Fibroblast of lung (primary cell): ENCODE data around the gene SLC41A1. TPM values are rescaled to one million over a fixed set of nuclear protein-coding genes. Genes with fewer than 3 reads are reported as not detected.

Source experiments
- DNase-seq, 2 donors: peaks; one replicate each; pipeline versions ENCODE4 v3.0.0 to v3.0.0-alpha.2; 2010; ENCODE audit warnings: low read depth in 2 of 2
- H2AFZ ChIP-seq: 2 replicates; pipeline ENCODE4 v1.5.1; 2012; ENCODE audit warnings: low read length, control low read depth, inconsistent platforms
- H3K27ac ChIP-seq: 2 replicates; pipeline ENCODE4 v1.5.1; 2011; ENCODE audit warnings: low read length, control low read depth; ENCODE audit not compliant: insufficient read depth
- H3K27me3 ChIP-seq: 2 replicates; pipeline ENCODE4 v1.5.1; 2011; ENCODE audit warnings: mild to moderate bottlenecking, low read length; ENCODE audit not compliant: control insufficient read depth, insufficient read depth
- H3K36me3 ChIP-seq: 2 replicates; pipeline ENCODE4 v1.5.1; 2011; ENCODE audit warnings: low read length; ENCODE audit not compliant: control insufficient read depth, insufficient read depth
- H3K4me1 ChIP-seq: 2 replicates; pipeline ENCODE4 v1.5.1; 2011; ENCODE audit warnings: low read length; ENCODE audit not compliant: control insufficient read depth, insufficient read depth; ENCODE audit errors: extremely low read depth
- H3K4me2 ChIP-seq: 2 replicates; pipeline ENCODE4 v1.5.1; 2011; ENCODE audit warnings: low read length, control low read depth; ENCODE audit not compliant: insufficient read depth; ENCODE audit errors: extremely low read depth
- H3K4me3 ChIP-seq, 4 experiments: fragments of 200-600 bp in 1 of 4; sonication (generic) in 1 of 4; replicated peaks in 1 of 4; 2 replicates each; pipeline ENCODE4 v1.5.1; 2011 to 2016; ENCODE audit warnings: low read length in 4 of 4, low read depth in 3 of 4, mild to moderate bottlenecking in 3 of 4, control low read depth in 2 of 4, inconsistent platforms in 1 of 4, mixed read lengths in 1 of 4; ENCODE audit not compliant: insufficient read depth in 1 of 4; ENCODE audit errors: control extremely low read depth in 1 of 4
- H3K79me2 ChIP-seq: 2 replicates; pipeline ENCODE4 v1.5.1; 2012; ENCODE audit warnings: mild to moderate bottlenecking, low read length, inconsistent platforms; ENCODE audit not compliant: control insufficient read depth, insufficient read depth
- H3K9ac ChIP-seq: 2 replicates; pipeline ENCODE4 v1.5.1; 2011; ENCODE audit warnings: mild to moderate bottlenecking, low read length, control low read depth; ENCODE audit not compliant: insufficient read depth
- H3K9me3 ChIP-seq: 2 replicates; pipeline ENCODE4 v1.5.1; 2012; ENCODE audit warnings: low read depth, low read length; ENCODE audit not compliant: control insufficient read depth, insufficient read depth
- H4K20me1 ChIP-seq: 2 replicates; pipeline ENCODE4 v1.5.1; 2011; ENCODE audit warnings: low read length; ENCODE audit not compliant: control insufficient read depth, insufficient read depth; ENCODE audit errors: extremely low read depth
- CTCF ChIP-seq, 2 donors: IDR thresholded peaks in 1 of 2; conservative IDR thresholded peaks in 1 of 2; 1 replicate in 1 of 2; 2 replicates in 1 of 2; pipeline ENCODE4 v1.5.1; 2011 to 2012; ENCODE audit warnings: low read length in 2 of 2, control low read depth in 1 of 2, inconsistent platforms in 1 of 2, low read depth in 1 of 2, mild to moderate bottlenecking in 1 of 2
- EZH2 ChIP-seq: IDR thresholded peaks from 2 replicates; pipeline ENCODE4 v1.5.1; 2012; ENCODE audit warnings: low read length, control low read depth, mild to moderate bottlenecking; ENCODE audit errors: missing control alignments
- polyA plus RNA-seq, 2 donors: library from polyadenylated mRNA; depleted of rRNA in 1 of 2; stranded (reverse) in 1 of 2; unstranded in 1 of 2; fragments of >200 nt; gene quantifications; 2 replicates each; pipeline ENCODE4 v1.2.1, GENCODE V29; 2011 to 2012; ENCODE audit warnings: missing spikeins in 1 of 2
- total RNA-seq: library from RNA; depleted of rRNA; stranded (reverse); fragments of >200 nt; gene quantifications from 2 replicates; pipeline ENCODE4 v1.2.1, GENCODE V29; 2014

Gene SLC41A1
- total and polyA plus RNA-seq, 2 donors (not counting 1 experiment from before 2014, with no cell fraction given), result 24.6 to 28.9 TPM

DNA sequence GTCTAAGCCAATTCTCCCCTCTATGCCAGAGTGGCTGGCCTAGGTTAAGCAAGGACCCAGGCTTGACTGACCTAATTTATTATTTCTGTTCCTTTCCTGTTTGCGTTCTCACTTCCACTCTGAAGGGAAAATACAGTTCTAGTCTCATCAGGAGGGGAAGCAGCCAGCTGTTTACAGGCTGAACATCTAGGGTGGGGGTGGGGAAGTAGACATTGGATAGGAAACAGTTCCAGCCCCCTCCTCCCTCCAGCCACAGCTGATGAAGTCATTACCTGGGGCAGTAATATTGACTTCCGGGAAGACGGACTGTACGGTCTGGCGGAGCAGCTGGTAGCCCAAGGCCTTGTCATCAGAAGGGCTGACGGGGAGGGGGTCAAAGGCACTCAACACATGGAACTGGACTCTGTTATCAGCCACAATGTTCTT, 19.3 kb upstream of the SLC41A1 start:
- Histone ChIP-seq H3K27ac (no peak overlapping the region), H3K4me2 (no peak overlapping the region), H3K4me1 (no peaks in the 10 kb centered on the region), H3K36me3 (no peaks in the 10 kb centered on the region), H4K20me1 (no peaks in the 10 kb centered on the region), H3K4me3 (no peak overlapping the region), H3K9ac (no peak overlapping the region), H3K27me3 (peaks cover 3% of the 10 kb centered on the region), H3K9me3 (no peaks in the 10 kb centered on the region), H3K79me2 (no peaks in the 10 kb centered on the region), H2AFZ (no peak overlapping the region)
- TF ChIP-seq EZH2 (no peak), CTCF (conservative IDR thresholded peaks at IDR 0.05 in 1 of 2, IDR thresholded peaks at IDR 0.05 in 1 of 2; ENCODE audit: low read depth in 1 of 2, low read length in 2 of 2) (no peak)
- DNase-seq, result no peak

DNA sequence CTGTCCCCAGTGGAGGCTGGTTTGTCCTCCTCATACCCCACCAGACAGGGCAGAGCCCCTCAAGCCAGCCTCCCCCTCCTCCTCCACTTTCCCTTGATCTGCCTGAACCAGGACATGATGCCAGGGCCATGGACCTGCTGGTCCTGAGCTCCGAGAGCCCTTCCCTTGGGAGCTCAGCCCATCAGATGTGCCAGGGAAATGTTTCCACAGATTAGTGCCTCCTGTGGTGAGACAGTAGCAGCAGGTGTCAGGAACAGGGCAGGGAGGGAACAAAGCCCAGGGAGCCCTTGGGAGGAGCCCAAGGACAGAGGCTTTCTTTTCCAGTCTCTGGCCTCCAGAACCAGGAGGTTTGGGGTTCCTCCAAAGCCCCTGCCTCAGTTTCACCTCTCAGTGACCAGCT, 14.6 kb upstream of the SLC41A1 start:
- no peaks in the 10 kb centered on the region for H4K20me1 ChIP-seq
- H2AFZ ChIP-seq, result no peak overlapping the region
- H3K4me2 ChIP-seq, result no peak overlapping the region
- H3K36me3 ChIP-seq, result no peaks in the 10 kb centered on the region
- H3K9me3 ChIP-seq, result no peaks in the 10 kb centered on the region
- peaks cover 12% of the 10 kb centered on the region for H3K27me3 ChIP-seq
- TF ChIP-seq CTCF (conservative IDR thresholded peaks at IDR 0.05 in 1 of 2, IDR thresholded peaks at IDR 0.05 in 1 of 2; ENCODE audit: low read depth in 1 of 2, low read length in 2 of 2) (no peak), EZH2 (no peak)
- no peak overlapping the region for H3K27ac ChIP-seq
- H3K79me2 ChIP-seq, result no peaks in the 10 kb centered on the region
- H3K4me1 ChIP-seq, result no peaks in the 10 kb centered on the region
- H3K9ac ChIP-seq, result no peak overlapping the region
- H3K4me3 ChIP-seq, result no peak overlapping the region
- DNase-seq, result no peak

DNA sequence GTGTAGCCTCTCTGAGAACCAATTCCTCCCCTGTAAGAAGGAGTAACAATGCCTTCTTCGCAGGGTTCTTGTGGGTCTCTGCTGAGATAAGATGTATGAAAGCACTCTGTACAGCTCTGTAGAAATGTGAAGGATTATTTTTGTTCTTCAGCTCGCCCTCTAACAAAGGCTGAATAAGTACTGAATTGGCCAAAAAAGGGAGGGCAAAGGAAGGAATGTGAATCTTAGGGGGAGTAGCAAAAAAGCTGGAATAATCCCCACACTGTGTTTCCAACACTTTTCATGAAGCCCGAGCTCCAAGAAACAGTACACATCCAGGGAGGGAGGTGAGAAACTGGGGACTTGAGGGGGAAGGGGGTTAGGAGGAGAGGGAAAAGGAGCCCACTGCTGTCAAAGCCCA, 14.0 kb upstream of the SLC41A1 start:
- no peaks in the 10 kb centered on the region for H3K36me3 ChIP-seq
- no peaks in the 10 kb centered on the region for H3K9me3 ChIP-seq
- DNase-seq, result no peak
- H3K27me3 ChIP-seq, result peaks cover 12% of the 10 kb centered on the region
- H3K79me2 ChIP-seq, result no peaks in the 10 kb centered on the region
- H3K4me3 ChIP-seq, result no peak overlapping the region
- H2AFZ ChIP-seq, result no peak overlapping the region
- H3K27ac ChIP-seq, result no peak overlapping the region
- no peaks in the 10 kb centered on the region for H3K4me1 ChIP-seq
- no peak overlapping the region for H3K4me2 ChIP-seq
- TF ChIP-seq CTCF (conservative IDR thresholded peaks at IDR 0.05 in 1 of 2, IDR thresholded peaks at IDR 0.05 in 1 of 2; ENCODE audit: low read depth in 1 of 2, low read length in 2 of 2) (no peak), EZH2 (no peak)
- no peaks in the 10 kb centered on the region for H4K20me1 ChIP-seq
- H3K9ac ChIP-seq, result no peak overlapping the region
